Measurements from ENCODE around the gene ABI2.
"Not testable (repeated sequence)": the region's sequence is repeated elsewhere in the genome, so short reads cannot be mapped to it uniquely, and the experiment has no call there.

The ABI2 gene

GRCh38 chr2:203359450-203359849 lies 31.3 kb downstream of the ABI2 start:
- DNase-seq = no peak

DNA sequence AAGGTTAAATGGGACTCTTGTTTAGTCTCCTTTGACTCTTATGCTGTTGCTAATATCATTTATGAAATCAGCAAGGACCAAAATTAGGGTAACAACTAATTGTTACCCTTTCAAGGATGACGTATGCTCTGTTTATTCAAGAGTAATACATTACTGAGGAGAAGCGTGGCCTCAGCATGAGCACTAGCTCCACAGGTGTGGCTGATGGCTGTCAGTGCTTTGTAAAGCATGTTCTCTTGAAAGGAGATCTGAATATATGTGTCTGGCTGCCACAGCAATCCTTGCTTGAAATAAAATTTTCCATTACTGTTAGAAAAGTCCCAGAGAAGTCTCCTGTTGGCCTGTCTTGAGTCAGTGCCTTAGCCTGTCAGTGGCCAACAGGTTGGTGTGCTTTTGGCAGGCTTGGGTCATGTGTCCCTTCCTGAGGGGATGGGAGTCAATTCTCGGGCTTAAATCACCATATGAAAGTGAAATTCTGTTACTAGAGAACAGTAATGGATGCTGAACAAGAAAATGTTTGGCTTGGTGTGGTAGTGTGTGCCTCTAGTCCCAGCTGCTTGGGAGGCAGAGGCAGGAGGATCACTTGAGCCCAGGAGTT lies 32.7 kb downstream of the ABI2 start:
- no peak for DNase-seq

- no peak for DNase-seq
Observed at GRCh38 chr2:203361495-203361894, 33.3 kb downstream of the ABI2 start.

DNA sequence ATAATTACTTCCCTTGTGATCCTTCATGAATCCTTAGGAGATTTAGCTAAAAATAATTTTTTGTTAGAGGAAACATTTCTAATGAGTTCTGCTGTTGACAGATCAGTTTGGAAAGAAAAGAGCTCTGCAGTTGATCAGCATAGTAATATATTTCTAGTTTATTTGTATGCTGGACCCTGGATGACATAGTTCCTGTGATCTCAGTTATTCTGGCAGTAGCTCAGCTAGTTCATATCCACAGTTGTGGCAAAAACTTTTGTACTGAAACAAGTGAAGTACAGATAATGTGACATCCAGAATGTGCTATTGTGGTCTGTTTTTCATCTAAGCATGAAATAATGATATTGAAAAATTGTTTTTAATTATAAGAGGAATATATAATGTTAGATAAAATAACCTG lies 33.7 kb downstream of the ABI2 start:
- DNase-seq = no peak

DNA sequence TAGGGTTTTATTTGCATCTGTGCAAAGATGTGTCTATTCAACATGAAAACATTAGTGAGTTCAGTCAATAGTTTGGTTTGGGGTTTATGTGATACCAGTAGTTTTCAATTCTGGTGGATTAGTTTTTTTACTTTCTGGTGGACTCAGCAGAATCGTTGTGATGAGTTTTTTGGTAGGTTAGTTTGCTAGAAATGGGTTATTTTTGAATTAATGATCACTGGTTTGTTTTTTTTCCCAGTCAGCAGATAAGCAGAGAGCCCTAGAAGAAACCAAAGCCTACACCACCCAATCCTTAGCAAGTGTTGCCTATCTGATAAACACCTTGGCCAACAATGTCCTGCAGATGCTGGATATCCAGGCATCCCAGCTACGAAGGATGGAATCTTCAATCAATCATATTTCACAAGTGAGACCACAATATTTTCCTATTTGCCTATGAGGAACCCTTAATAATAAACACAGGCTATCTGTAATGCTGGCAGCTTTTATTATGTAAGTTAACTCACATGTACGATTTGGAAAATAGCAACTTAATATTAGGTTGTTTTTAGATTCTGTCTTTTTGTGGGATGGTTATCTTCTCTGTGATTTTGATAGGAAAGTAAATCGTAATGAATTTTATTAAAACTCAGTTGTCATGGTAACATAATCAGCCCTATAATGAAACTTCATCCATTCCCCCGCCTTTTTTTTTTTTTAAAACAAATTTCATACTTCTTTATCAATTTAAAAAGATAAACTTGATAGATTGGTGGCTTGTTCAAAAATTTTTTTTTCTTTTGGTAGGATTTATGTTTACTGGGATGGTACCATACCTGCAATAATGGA lies 38.7 kb downstream of the ABI2 start:
- DNase-seq = no peak

DNA sequence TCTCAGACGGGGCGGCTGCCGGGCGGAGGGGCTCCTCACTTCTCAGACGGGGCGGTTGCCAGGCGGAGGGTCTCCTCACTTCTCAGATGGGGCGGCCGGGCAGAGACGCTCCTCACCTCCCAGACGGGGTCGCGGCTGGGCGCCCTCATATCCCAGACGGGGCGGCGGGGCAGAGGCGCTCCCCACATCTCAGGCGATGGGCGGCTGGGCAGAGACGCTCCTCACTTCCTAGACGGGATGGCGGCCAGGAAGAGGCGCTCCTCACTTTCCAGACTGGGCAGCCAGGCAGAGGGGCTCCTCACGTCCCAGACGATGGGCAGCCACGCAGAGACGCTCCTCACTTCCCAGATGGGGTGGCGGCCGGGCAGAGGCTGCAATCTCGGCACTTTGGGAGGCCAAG lies 44.5 kb downstream of the ABI2 start:
- DNase-seq = not testable (repeated sequence)

GRCh38 chr2:203376173-203376572 lies 48.0 kb downstream of the ABI2 start:
- no peak for DNase-seq

DNA sequence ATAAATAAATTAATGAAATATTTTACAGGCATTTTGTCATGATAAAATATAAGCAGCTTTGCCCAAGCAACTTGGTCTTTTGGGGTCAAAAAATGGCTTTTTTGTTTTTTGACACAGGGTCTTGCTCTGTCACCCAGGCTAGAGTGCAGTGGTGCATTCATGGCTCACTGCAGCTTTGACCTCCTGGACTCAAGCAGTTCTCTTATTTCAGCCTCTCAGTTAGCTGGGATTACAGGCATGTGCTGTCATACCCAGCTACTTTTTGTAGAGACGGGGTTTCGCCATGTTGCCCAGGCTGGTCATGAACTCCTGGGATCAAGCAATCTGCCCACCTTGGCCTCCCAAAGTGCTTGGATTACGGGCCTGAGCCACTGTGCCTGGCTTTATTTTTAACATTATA lies 51.0 kb downstream of the ABI2 start:
- no peak for DNase-seq

DNA sequence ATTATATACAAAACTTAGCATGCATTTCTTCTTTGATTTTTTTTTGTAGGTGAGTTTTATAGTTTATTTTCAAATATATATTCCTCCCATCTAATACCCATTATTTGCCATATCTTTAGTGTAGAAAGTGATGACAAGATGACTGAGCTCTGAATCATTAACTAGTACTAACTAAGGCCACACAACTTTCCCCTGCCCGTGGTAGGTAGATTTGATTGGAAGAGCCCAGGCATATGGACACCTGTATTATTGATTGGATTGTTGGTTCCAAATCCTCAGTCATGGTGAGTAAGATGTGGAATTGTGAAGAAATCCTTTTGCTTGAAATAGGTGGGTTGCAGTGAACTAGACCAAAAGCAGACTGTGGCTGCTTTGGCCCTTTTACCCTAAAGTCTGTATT lies 54.8 kb downstream of the ABI2 start:
- no peak for DNase-seq

GRCh38 chr2:203388153-203388552 lies 60.0 kb downstream of the ABI2 start:
- DNase-seq = not testable (repeated sequence)

- no peak for DNase-seq
Observed at GRCh38 chr2:203394519-203395227, 66.5 kb downstream of the ABI2 start.

DNA sequence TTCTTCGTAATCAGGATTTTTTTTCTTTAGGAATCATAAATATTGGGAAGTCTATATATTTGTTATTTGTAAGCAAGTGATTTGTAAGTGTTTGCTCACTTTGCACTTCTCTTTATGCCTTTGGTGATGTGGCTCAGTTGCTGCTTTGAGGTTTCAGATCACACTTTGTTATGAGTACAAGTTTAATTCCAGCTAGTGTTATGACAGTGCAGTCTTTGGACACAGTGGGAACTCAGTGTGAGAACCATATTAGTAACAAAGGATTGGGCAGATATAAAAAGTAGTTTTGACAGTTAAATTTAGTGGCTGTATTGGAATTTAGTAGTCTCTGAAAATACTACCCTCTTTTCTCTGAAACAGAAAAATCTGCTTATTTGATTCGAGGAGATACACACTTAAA lies 67.7 kb downstream of the ABI2 start:
- DNase-seq = no peak

- no peak for DNase-seq
Observed at GRCh38 chr2:203396667-203397066, 68.5 kb downstream of the ABI2 start.

GRCh38 chr2:203399031-203399430 lies 70.8 kb downstream of the ABI2 start:
- DNase-seq = no peak

- DNase-seq = no peak
Observed at GRCh38 chr2:203400805-203401585, 72.8 kb downstream of the ABI2 start.

DNA sequence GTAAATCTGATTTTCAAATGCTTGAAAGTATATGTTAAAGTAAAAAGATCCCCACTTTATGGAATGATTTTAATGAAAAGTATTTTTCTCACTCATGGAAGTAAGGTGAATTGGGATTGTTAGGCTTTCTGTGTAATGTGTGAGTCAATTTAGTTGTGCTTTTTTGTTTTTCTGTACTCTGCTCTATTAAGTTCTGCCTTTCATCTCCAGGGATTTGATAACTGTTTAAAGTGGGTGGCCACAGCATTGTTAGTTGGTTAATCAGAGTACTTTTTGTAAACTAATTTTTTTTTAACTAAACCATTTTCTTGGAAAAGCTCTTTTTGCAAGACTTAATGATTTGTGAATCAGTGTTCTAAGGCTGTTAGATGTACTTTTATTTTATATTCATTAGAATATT lies 76.8 kb downstream of the ABI2 start:
- DNase-seq = no peak

GRCh38 chr2:203407496-203407895 lies 79.3 kb downstream of the ABI2 start:
- DNase-seq = no peak

- DNase-seq = no peak
Observed at GRCh38 chr2:203412546-203413331, 84.5 kb downstream of the ABI2 start.

GRCh38 chr2:203413796-203414195 lies 85.6 kb downstream of the ABI2 start:
- DNase-seq = no peak

DNA sequence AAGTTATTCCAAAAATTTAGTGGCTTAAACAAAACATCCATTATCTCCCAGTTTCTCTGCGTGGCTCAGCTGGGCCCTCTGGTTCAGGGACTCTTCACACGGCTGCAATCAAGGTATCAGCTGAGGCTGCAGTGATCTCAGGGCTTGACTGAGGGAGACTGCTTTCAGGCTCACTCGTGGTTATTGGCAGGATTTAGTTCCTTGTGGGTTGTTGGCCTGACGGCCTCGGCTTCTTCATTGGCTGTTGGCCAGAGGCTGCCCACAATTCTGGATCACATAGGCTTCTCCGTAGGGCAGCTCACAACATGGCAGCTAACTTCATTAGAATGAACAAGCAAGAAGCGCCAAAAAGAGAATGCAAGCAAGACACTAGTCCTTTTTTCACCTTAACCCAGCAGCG lies 90.1 kb downstream of the ABI2 start:
- no peak for DNase-seq

DNA sequence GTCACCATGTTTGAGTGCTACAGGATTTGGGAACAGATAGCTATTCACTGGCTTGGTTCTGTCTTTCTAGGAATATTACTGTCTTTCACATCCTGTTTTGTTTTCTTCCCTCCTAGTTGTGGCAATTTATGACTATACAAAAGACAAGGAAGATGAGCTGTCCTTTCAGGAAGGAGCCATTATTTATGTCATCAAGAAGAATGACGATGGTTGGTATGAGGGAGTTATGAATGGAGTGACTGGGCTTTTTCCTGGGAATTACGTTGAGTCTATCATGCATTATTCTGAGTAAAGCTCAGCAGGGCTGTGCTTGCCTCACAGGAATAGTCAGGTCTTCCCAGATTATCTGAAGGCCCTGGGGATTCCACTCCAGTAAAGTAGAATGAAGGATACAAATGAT lies 98.9 kb downstream of the ABI2 start:
- no peak for DNase-seq

- not testable (repeated sequence) for DNase-seq
Observed at GRCh38 chr2:203429643-203430042, 101.4 kb downstream of the ABI2 start.
